ENCODE data around the gene JARID2. TPM values are rescaled to one million over a fixed set of nuclear protein-coding genes. Genes with fewer than 3 reads are reported as not detected.

Gene JARID2
- total RNA-seq, 2 donors from 2014 or later: 3.6 to 4.6 TPM

DNA sequence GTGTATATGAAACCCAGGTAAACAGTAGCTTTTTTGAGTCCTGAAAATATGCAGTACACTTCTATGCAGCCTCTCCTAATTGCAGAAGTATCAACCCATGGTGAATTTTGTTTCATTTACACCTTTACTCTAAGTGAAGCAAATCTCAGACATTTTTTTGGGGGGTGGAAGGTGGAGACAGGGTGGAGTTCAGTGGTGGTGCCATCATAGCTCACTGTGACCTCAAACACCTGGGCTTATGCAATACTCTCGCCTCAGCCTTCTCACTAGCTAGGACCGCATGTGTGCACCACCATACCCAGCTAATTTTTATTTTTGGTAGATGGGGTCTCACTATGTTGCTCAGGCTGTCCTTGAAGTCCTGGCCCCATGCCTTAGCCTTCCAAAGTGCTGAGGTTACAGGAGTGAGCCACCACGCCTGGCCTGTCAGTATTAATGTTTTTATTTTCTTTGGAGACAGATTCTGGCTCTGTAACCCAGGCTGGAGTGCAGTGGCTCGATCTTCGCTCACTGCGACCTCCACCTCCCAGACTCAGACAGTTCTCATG lies 80.3 kb downstream of the JARID2 start:
- WGBS, 2 donors: 66 to 77% methylated on average over 6 of the region's 6 CpGs
- Histone ChIP-seq H3K4me1 (peaks cover 32% of the 10 kb centered on the region), H3K27me3 (no peaks in the 10 kb centered on the region), H3K27ac (no peak overlapping the region), H3K4me3 (no peak overlapping the region), H3K36me3 (replicated peaks in 1 of 2; ENCODE audit: insufficient read depth in 1 of 2, low read depth in 2 of 2) (no peaks in the 10 kb centered on the region), H3K9me3 (no peaks in the 10 kb centered on the region)
- DNase-seq: no peak
- TF ChIP-seq, protein P1, sequence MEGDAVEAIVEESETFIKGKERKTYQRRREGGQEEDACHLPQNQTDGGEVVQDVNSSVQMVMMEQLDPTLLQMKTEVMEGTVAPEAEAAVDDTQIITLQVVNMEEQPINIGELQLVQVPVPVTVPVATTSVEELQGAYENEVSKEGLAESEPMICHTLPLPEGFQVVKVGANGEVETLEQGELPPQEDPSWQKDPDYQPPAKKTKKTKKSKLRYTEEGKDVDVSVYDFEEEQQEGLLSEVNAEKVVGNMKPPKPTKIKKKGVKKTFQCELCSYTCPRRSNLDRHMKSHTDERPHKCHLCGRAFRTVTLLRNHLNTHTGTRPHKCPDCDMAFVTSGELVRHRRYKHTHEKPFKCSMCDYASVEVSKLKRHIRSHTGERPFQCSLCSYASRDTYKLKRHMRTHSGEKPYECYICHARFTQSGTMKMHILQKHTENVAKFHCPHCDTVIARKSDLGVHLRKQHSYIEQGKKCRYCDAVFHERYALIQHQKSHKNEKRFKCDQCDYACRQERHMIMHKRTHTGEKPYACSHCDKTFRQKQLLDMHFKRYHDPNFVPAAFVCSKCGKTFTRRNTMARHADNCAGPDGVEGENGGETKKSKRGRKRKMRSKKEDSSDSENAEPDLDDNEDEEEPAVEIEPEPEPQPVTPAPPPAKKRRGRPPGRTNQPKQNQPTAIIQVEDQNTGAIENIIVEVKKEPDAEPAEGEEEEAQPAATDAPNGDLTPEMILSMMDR (IDR thresholded peaks at IDR 0.05): no peak
- TF ChIP-seq POLR2A (IDR thresholded peaks at IDR 0.05): no peak
- no peak for ATAC-seq
- intact Hi-C loops (cut with DNase I): no loop called here

DNA sequence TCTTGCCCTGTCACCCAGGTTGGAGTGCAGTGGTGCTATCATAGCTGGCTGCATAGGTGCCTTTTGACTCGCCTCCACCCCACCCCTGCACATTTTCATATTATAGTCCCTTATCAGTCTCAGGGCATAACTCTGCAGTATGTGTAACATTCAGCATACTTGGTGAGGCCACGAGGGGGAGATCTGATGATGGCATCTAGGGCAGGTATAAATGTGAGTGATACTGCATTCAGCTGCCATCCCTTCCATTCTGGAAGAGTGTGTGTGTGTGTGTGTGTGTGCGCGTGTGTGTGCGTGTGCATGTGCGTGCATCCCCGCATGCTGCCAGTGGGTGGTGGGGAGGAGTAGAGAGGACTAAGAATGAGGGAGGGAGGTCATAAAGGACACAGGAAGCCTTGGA lies 81.4 kb downstream of the JARID2 start:
- no peaks in the 10 kb centered on the region for H3K36me3 ChIP-seq (replicated peaks in 1 of 2; ENCODE audit: insufficient read depth in 1 of 2, low read depth in 2 of 2)
- TF ChIP-seq, protein P1 (IDR thresholded peaks at IDR 0.05): peak in 4 of 7 experiments; percentile 27 to 34 (median 30)
- TF ChIP-seq POLR2A (IDR thresholded peaks at IDR 0.05): no peak
- DNase-seq: peak in 2 of 4 donors; percentile 23 to 30
- 64 to 73% methylated on average over 7 of the region's 7 CpGs for WGBS, 2 donors
- H3K4me1 ChIP-seq: peaks cover 35% of the 10 kb centered on the region
- ATAC-seq: peak; percentile 52
- H3K4me3 ChIP-seq: no peak overlapping the region
- H3K9me3 ChIP-seq: no peaks in the 10 kb centered on the region
- no peak overlapping the region for H3K27ac ChIP-seq
- intact Hi-C loops (cut with DNase I): no loop called here
- no peaks in the 10 kb centered on the region for H3K27me3 ChIP-seq

DNA sequence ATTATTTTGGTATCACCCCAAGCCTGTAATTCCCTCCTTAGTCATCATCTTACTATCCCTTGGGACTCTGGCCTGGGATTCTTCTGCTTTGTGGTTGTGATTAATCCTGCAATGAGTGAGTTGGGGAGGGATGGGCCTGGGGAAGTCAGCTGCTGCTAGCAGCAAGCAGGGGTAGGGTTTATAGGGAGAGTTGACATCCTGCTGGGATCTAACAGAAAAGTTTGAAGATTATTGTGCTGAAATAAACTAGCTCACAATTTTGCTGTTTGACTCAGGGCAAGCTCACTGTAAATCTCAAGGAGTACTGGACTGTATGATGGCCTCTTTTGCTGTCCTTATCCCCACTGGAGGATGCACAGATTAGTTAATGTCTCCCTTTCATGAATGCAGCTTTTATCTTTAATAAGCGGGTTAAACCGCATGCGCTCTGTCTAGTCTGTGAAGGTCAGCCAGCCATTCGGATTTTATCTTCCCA lies 83.4 kb downstream of the JARID2 start:
- intact Hi-C loops (cut with DNase I): no loop called here
- Histone ChIP-seq H3K27ac (no peak overlapping the region), H3K36me3 (replicated peaks in 1 of 2; ENCODE audit: insufficient read depth in 1 of 2, low read depth in 2 of 2) (no peaks in the 10 kb centered on the region), H3K4me1 (peaks cover 35% of the 10 kb centered on the region), H3K9me3 (no peaks in the 10 kb centered on the region), H3K4me3 (no peak overlapping the region), H3K27me3 (no peaks in the 10 kb centered on the region)
- 42 to 57% methylated on average over 4 of the region's 4 CpGs for WGBS, 2 donors
- no peak for TF ChIP-seq POLR2A (IDR thresholded peaks at IDR 0.05)
- TF ChIP-seq, protein P1 (IDR thresholded peaks at IDR 0.05): no peak
- DNase-seq (peak in 1 of 4 donors; percentile 25), ATAC-seq (no peak)

DNA sequence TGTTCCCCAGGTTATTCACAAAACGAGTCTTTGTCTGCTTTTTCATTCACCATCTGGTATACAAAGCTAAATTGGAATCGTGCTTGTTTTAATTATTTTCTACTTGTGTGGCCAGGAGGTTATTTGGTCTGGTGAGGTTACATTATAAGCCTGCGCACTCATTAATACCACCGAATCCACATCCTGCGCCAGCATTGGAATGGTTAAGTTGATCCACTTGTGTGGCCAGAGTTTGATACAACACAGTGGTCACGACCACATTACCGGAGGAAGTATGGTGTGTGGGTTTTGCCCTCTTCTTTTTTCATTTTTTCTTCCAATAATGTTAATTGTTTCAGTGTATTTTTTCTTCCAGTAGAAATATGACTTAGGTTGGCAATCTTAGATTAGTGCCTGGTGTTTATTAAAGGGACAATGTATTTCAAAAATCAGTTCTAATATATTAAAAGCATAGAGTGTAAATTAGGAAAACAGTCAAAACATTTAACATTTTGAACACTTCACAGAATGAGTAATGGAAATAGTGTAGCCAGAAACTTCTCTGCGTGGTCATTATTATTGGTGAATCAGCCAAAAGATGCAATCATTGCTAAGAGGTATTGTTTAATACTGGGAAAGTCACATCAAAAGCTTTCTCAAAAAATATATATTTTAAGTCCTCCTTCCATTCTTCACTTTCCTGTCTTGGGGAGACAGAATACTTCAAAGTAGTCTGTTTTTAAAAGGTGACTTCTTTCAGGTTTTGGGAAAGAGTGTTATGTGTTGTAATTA lies 84.5 kb downstream of the JARID2 start:
- TF ChIP-seq, protein P1 (IDR thresholded peaks at IDR 0.05): no peak
- TF ChIP-seq POLR2A (IDR thresholded peaks at IDR 0.05): no peak
- Histone ChIP-seq H3K4me1 (peaks cover 35% of the 10 kb centered on the region), H3K36me3 (replicated peaks in 1 of 2; ENCODE audit: insufficient read depth in 1 of 2, low read depth in 2 of 2) (no peaks in the 10 kb centered on the region), H3K27ac (no peak overlapping the region), H3K9me3 (no peaks in the 10 kb centered on the region), H3K27me3 (no peaks in the 10 kb centered on the region), H3K4me3 (no peak overlapping the region)
- no peak for DNase-seq
- 64 to 76% methylated on average over 8 of the region's 8 CpGs for WGBS, 2 donors
- intact Hi-C loops (cut with DNase I): no loop called here
- no peak for ATAC-seq
